OCI-LY1 (cell line): ENCODE data around the gene ARHGEF10L.

Experiments
- H2AFZ ChIP-seq: fragments of 200-600 bp; sonication (generic), shearing (Covaris generic); 2 replicates; pipeline ENCODE4 v1.6.0; 2014; ENCODE audit warnings: antibody characterized with exemption, mild to moderate bottlenecking, low read length
- H3F3A ChIP-seq: fragments of 200-600 bp; sonication (generic), shearing (Covaris generic); 2 replicates; pipeline ENCODE4 v1.6.0; 2014; ENCODE audit warnings: mild to moderate bottlenecking, antibody characterized with exemption, low read length, moderate library complexity; ENCODE audit not compliant: insufficient read depth
- H3K27ac ChIP-seq: fragments of 200-600 bp; sonication (generic); 2 replicates; pipeline ENCODE4 v1.5.1; 2014; ENCODE audit warnings: low read length, mixed run types, mild to moderate bottlenecking, low read depth; ENCODE audit not compliant: poor library complexity, severe bottlenecking
- H3K27me3 ChIP-seq: fragments of 200-600 bp; sonication (generic); 2 replicates; pipeline ENCODE4 v1.6.0; 2014; ENCODE audit warnings: antibody characterized with exemption, mild to moderate bottlenecking, low read length, moderate library complexity; ENCODE audit not compliant: insufficient read depth
- H3K36me3 ChIP-seq: fragments of 200-600 bp; sonication (generic); 2 replicates; pipeline ENCODE4 v1.6.1; 2014; ENCODE audit warnings: mild to moderate bottlenecking, antibody characterized with exemption, low read length, moderate library complexity, mixed read lengths; ENCODE audit not compliant: insufficient read depth
- H3K4me1 ChIP-seq: fragments of 200-600 bp; sonication (generic); 2 replicates; pipeline ENCODE4 v1.5.1; 2014; ENCODE audit warnings: mild to moderate bottlenecking, low read length, moderate library complexity; ENCODE audit not compliant: insufficient read depth, severe bottlenecking
- H3K4me2 ChIP-seq: fragments of 200-600 bp; sonication (generic), shearing (Covaris generic); 2 replicates; pipeline ENCODE4 v1.6.1; 2014; ENCODE audit warnings: low read length
- H3K4me3 ChIP-seq: fragments of 200-600 bp; sonication (generic); 2 replicates; pipeline ENCODE4 v1.5.1; 2014; ENCODE audit warnings: low read length, low read depth, mild to moderate bottlenecking, mixed read lengths; ENCODE audit not compliant: poor library complexity, severe bottlenecking
- H3K79me2 ChIP-seq: fragments of 200-600 bp; shearing (Covaris generic); 2 replicates; pipeline ENCODE4 v1.6.1; 2016; ENCODE audit warnings: mixed run types, low read length, mixed read lengths; ENCODE audit not compliant: insufficient read depth
- H3K9ac ChIP-seq: fragments of 200-600 bp; sonication (generic), shearing (Covaris generic); 2 replicates; pipeline ENCODE4 v1.6.1; 2014; ENCODE audit warnings: mild to moderate bottlenecking, low read length, mixed read lengths
- H3K9me2 ChIP-seq: fragments of 200-600 bp; sonication (generic), shearing (Covaris generic); 2 replicates; pipeline ENCODE4 v1.6.1; 2014; ENCODE audit warnings: low read depth, mild to moderate bottlenecking, low read length, mixed read lengths
- H3K9me3 ChIP-seq: fragments of 200-600 bp; shearing (Covaris generic); 2 replicates; pipeline ENCODE4 v1.6.1; 2014; ENCODE audit warnings: low read length, mixed read lengths
- H4K20me1 ChIP-seq: fragments of 200-600 bp; sonication (generic), shearing (Covaris generic); 2 replicates; pipeline ENCODE4 v1.6.0; 2016; ENCODE audit warnings: mild to moderate bottlenecking, low read length; ENCODE audit not compliant: insufficient read depth
- CTCF ChIP-seq: fragments of 200-600 bp; sonication (generic), shearing (Covaris generic); IDR thresholded peaks from 2 replicates; pipeline ENCODE4 v1.5.1; 2017; ENCODE audit warnings: mild to moderate bottlenecking, antibody characterized with exemption, low read length, moderate library complexity, mixed read lengths
- EZH2 ChIP-seq: fragments of 200-600 bp; sonication (generic), shearing (Covaris generic); IDR thresholded peaks from 2 replicates; pipeline ENCODE4 v1.8.0; 2017; ENCODE audit warnings: borderline replicate concordance, mixed run types, mild to moderate bottlenecking, antibody characterized with exemption, low read length, moderate library complexity, mixed read lengths

Gene ARHGEF10L

GRCh38 chr1:17731460-17731859 is 192.0 kb downstream of the ARHGEF10L start:
- H3K9ac ChIP-seq = no peak overlapping the region
- H3K79me2 ChIP-seq = no peaks in the 10 kb centered on the region
- no peak overlapping the region for H2AFZ ChIP-seq

DNA sequence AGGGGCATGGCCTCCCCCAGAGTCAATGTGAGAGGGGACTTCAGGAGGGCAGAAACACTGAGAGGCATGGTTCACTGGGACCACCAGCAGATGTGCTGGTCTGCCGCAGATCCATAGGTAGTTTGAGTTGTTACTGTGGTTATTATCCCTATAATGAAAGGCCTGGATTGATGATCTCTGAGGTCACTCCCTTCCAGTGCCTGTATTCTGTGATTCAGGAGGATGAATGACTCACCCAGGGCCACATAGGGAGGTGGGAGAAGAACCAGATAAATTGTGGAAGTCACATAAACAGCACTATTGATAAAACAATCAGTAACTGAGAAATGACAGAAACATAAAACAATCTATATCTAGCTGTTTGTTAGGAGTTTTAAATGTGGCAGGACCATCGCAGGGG is 193.0 kb downstream of the ARHGEF10L start:
- no peaks in the 10 kb centered on the region for H4K20me1 ChIP-seq
- no peak for TF ChIP-seq CTCF
- no peak for TF ChIP-seq EZH2
- H3K4me2 ChIP-seq = no peak overlapping the region

More at GRCh38 chr1:17731460-17731859, 192.0 kb downstream of the ARHGEF10L start:
- no peaks in the 10 kb centered on the region for H3F3A ChIP-seq
- H3K4me1 ChIP-seq = no peaks in the 10 kb centered on the region
- H4K20me1 ChIP-seq = no peaks in the 10 kb centered on the region
- TF ChIP-seq CTCF = no peak
- no peak for TF ChIP-seq EZH2
- H3K27me3 ChIP-seq = no peaks in the 10 kb centered on the region
- no peaks in the 10 kb centered on the region for H3K9me3 ChIP-seq
- H3K4me2 ChIP-seq = no peak overlapping the region
- no peak overlapping the region for H3K4me3 ChIP-seq
- H3K36me3 ChIP-seq = no peaks in the 10 kb centered on the region
- no peak overlapping the region for H3K27ac ChIP-seq
- H3K9me2 ChIP-seq = no peaks in the 10 kb centered on the region

DNA sequence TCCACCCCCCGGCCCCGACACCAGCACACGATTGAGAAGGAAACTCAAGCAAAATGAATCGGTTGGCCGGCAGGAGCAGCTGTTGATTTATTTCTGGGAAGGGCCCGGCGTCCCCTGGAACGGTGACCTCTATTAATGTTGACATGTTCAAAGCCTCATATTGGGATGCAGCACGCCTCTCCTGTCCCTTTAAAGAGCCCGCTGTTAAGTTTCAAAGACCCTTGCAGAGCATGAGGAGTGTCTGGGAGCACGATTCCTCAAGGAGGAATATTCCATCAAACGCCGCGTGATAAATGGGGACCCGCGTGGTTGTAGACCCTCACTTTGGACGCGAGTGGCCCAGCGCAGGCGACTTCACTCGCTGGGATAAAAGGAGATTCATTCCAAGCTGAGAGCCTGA is 194.2 kb downstream of the ARHGEF10L start:
- Histone ChIP-seq H3K9me3 (no peaks in the 10 kb centered on the region), H3K27me3 (no peaks in the 10 kb centered on the region), H3K4me3 (no peak overlapping the region), H3K9ac (no peak overlapping the region), H3K4me1 (no peaks in the 10 kb centered on the region), H4K20me1 (no peaks in the 10 kb centered on the region), H3K4me2 (no peak overlapping the region), H3K36me3 (no peaks in the 10 kb centered on the region), H3K79me2 (no peaks in the 10 kb centered on the region), H2AFZ (no peak overlapping the region), H3K9me2 (no peaks in the 10 kb centered on the region), H3F3A (no peaks in the 10 kb centered on the region), H3K27ac (no peak overlapping the region)
- TF ChIP-seq CTCF = no peak
- no peak for TF ChIP-seq EZH2

More for the DNA sequence above, 193.0 kb downstream of the ARHGEF10L start:
- no peak overlapping the region for H2AFZ ChIP-seq
- no peak overlapping the region for H3K27ac ChIP-seq
- H3K9me2 ChIP-seq = no peaks in the 10 kb centered on the region
- H3K9me3 ChIP-seq = no peaks in the 10 kb centered on the region
- H3K79me2 ChIP-seq = no peaks in the 10 kb centered on the region
- no peaks in the 10 kb centered on the region for H3F3A ChIP-seq
- no peak overlapping the region for H3K4me3 ChIP-seq
- no peak overlapping the region for H3K9ac ChIP-seq
- H3K36me3 ChIP-seq = no peaks in the 10 kb centered on the region
- no peaks in the 10 kb centered on the region for H3K4me1 ChIP-seq
- no peaks in the 10 kb centered on the region for H3K27me3 ChIP-seq
